Stomach (tissue), 4 donors: ENCODE measurements around the gene GIPC3.

Experiments
- EP300 ChIP-seq: sonication (generic); formaldehyde crosslinking; IDR thresholded peaks from one replicate; pipeline ENCODE4 v1.6.1; 2017; ENCODE audit warnings: antibody characterized with exemption
- POLR2A ChIP-seq, 4 donors: fragments of 450-650 bp; IDR thresholded peaks; one replicate each; pipeline ENCODE4 v1.6.1; 2016; ENCODE audit warnings: antibody characterized with exemption in 4 of 4, control low read depth in 2 of 4, mild to moderate bottlenecking in 1 of 4, moderate library complexity in 1 of 4
- POLR2AphosphoS5 ChIP-seq, 3 donors: sonication (generic); formaldehyde crosslinking; IDR thresholded peaks; one replicate each; pipeline ENCODE4 v1.6.1; 2016; ENCODE audit warnings: antibody characterized with exemption in 3 of 3
- TF ChIP-seq, protein P1 (sequence below), 7 experiments: fragments of 450-650 bp in 4 of 7; fragments of 200-600 bp in 3 of 7; sonication (generic) in 3 of 7; IDR thresholded peaks; one replicate each; pipeline ENCODE4 v1.5.1; 2016 to 2019; ENCODE audit warnings: antibody characterized with exemption in 7 of 7, control low read depth in 2 of 7, mild to moderate bottlenecking in 1 of 7

- TF ChIP-seq POLR2A (IDR thresholded peaks at IDR 0.05) (no peak), POLR2AphosphoS5 (IDR thresholded peaks at IDR 0.05) (no peak), EP300 (no peak)
- TF ChIP-seq, protein P1, sequence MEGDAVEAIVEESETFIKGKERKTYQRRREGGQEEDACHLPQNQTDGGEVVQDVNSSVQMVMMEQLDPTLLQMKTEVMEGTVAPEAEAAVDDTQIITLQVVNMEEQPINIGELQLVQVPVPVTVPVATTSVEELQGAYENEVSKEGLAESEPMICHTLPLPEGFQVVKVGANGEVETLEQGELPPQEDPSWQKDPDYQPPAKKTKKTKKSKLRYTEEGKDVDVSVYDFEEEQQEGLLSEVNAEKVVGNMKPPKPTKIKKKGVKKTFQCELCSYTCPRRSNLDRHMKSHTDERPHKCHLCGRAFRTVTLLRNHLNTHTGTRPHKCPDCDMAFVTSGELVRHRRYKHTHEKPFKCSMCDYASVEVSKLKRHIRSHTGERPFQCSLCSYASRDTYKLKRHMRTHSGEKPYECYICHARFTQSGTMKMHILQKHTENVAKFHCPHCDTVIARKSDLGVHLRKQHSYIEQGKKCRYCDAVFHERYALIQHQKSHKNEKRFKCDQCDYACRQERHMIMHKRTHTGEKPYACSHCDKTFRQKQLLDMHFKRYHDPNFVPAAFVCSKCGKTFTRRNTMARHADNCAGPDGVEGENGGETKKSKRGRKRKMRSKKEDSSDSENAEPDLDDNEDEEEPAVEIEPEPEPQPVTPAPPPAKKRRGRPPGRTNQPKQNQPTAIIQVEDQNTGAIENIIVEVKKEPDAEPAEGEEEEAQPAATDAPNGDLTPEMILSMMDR (IDR thresholded peaks at IDR 0.05): no peak
Observed at GRCh38 chr19:3573858-3574637, 11.2 kb upstream of the GIPC3 start.
